GM23338 (cell line): ENCODE results near the gene NGEF. TPM values are rescaled to one million over a fixed set of nuclear protein-coding genes. Genes with fewer than 3 reads are reported as not detected.

Source experiments
- ATAC-seq: fragments of 200-7000 bp; cut with Tn5 transposase; 3 replicates; pipeline ENCODE4 v1.9.1; 2020
- DNase-seq: peaks from one replicate; pipeline ENCODE4 v3.0.0-alpha.2; 2015; ENCODE audit warnings: low spot score
- H2AFZ ChIP-seq: fragments of 200-600 bp; sonication (generic); 2 replicates; pipeline ENCODE4 v1.8.0; 2016; ENCODE audit warnings: antibody characterized with exemption, mild to moderate bottlenecking, moderate library complexity
- H3F3A ChIP-seq: fragments of 200-600 bp; sonication (generic); replicated peaks from 2 replicates; pipeline ENCODE4 v1.8.0; 2017; ENCODE audit warnings: antibody characterized with exemption, mixed run types, low read depth
- H3K27ac ChIP-seq: fragments of 200-600 bp; sonication (generic); 2 replicates; pipeline ENCODE4 v1.6.1; 2016; ENCODE audit warnings: low read depth
- H3K27me3 ChIP-seq: fragments of 200-600 bp; sonication (generic); 2 replicates; pipeline ENCODE4 v1.8.0; 2016; ENCODE audit warnings: mild to moderate bottlenecking, mixed run types, moderate library complexity; ENCODE audit not compliant: insufficient read depth
- H3K36me3 ChIP-seq: fragments of 200-600 bp; sonication (generic); 2 replicates; pipeline ENCODE4 v1.8.0; 2016; ENCODE audit warnings: mild to moderate bottlenecking; ENCODE audit not compliant: insufficient read depth
- H3K4me1 ChIP-seq: fragments of 200-600 bp; sonication (generic); 2 replicates; pipeline ENCODE4 v1.8.0; 2016; ENCODE audit warnings: mild to moderate bottlenecking, moderate library complexity; ENCODE audit not compliant: insufficient read depth
- H3K4me2 ChIP-seq: fragments of 200-600 bp; sonication (generic); 2 replicates; pipeline ENCODE4 v1.7.1; 2017; ENCODE audit warnings: mixed run types
- H3K4me3 ChIP-seq: fragments of 200-600 bp; sonication (generic); 2 replicates; pipeline ENCODE4 v1.6.1; 2016; ENCODE audit warnings: mixed run types
- H3K79me2 ChIP-seq: fragments of 200-600 bp; sonication (generic); replicated peaks from 2 replicates; pipeline ENCODE4 v1.8.0; 2017; ENCODE audit warnings: mild to moderate bottlenecking; ENCODE audit not compliant: insufficient read depth
- H3K9me2 ChIP-seq: fragments of 200-600 bp; sonication (generic); 2 replicates; pipeline ENCODE4 v1.8.0; 2017; ENCODE audit not compliant: insufficient read depth
- H4K20me1 ChIP-seq: fragments of 200-600 bp; sonication (generic); replicated peaks from 2 replicates; pipeline ENCODE4 v1.8.0; 2017; ENCODE audit warnings: mild to moderate bottlenecking; ENCODE audit not compliant: insufficient read depth
- H3K27ac Mint-ChIP-seq: 2 replicates; pipeline ENCODE4 v1.8.0; 2020; ENCODE audit warnings: inconsistent platforms, mild to moderate bottlenecking, moderate library complexity, mixed read lengths
- H3K27me3 Mint-ChIP-seq: 3 replicates; pipeline ENCODE4 v1.8.0; 2022; ENCODE audit warnings: low read depth, mild to moderate bottlenecking, moderate library complexity, mixed read lengths, inconsistent platforms; ENCODE audit not compliant: insufficient read depth, poor library complexity
- H3K36me3 Mint-ChIP-seq: 3 replicates; pipeline ENCODE4 v1.8.0; 2021; ENCODE audit warnings: low read depth, mild to moderate bottlenecking, inconsistent platforms, moderate library complexity, mixed read lengths
- H3K4me1 Mint-ChIP-seq: 3 replicates; pipeline ENCODE4 v1.8.0; 2020; ENCODE audit warnings: mild to moderate bottlenecking, inconsistent platforms, mixed read lengths
- H3K4me3 Mint-ChIP-seq: 3 replicates; pipeline ENCODE4 v1.8.0; 2021; ENCODE audit warnings: moderate library complexity, mild to moderate bottlenecking, inconsistent platforms, mixed read lengths
- H3K9me3 Mint-ChIP-seq: 3 replicates; pipeline ENCODE4 v1.8.0; 2020; ENCODE audit warnings: moderate library complexity, mild to moderate bottlenecking, inconsistent platforms, mixed read lengths
- CREB1 ChIP-seq: fragments of 250-450 bp; sonication (Bioruptor Pico); IDR thresholded peaks from 2 replicates; pipeline ENCODE4 v1.5.0; 2020; ENCODE audit warnings: low read depth, mild to moderate bottlenecking, moderate library complexity
- CTCF ChIP-seq, 2 experiments: fragments of 200-600 bp in 1 of 2; sonication (generic) in 1 of 2; conservative IDR thresholded peaks; 2 replicates each; pipeline versions ENCODE4 v1.5.1 to v1.6.1; 2016 to 2017; ENCODE audit warnings: antibody characterized with exemption in 2 of 2, low read depth in 2 of 2, mild to moderate bottlenecking in 2 of 2, moderate library complexity in 1 of 2
- ETS1 ChIP-seq: IDR thresholded peaks from 2 replicates; pipeline ENCODE4 v1.6.1; 2016; ENCODE audit warnings: antibody characterized with exemption
- EZH2 ChIP-seq: fragments of 200-600 bp; sonication (generic); IDR thresholded peaks from one replicate; pipeline ENCODE4 v1.8.0; 2017; ENCODE audit warnings: antibody characterized with exemption, mild to moderate bottlenecking, low read depth; ENCODE audit not compliant: unreplicated experiment
- EZH2phosphoT487 ChIP-seq: fragments of 200-600 bp; sonication (generic); IDR thresholded peaks from one replicate; pipeline ENCODE4 v1.8.1; 2018; ENCODE audit warnings: antibody characterized with exemption; ENCODE audit not compliant: unreplicated experiment
- JUNB ChIP-seq: IDR thresholded peaks from one replicate; pipeline ENCODE4 v1.6.1; 2016; ENCODE audit warnings: antibody characterized with exemption; ENCODE audit not compliant: unreplicated experiment
- NANOG ChIP-seq: IDR thresholded peaks from 2 replicates; pipeline ENCODE4 v1.6.1; 2016; ENCODE audit warnings: antibody characterized with exemption, borderline replicate concordance
- POLR2AphosphoS5 ChIP-seq: IDR thresholded peaks from 2 replicates; pipeline ENCODE4 v1.6.1; 2016; ENCODE audit warnings: antibody characterized with exemption, low read depth
- REST ChIP-seq: IDR thresholded peaks from one replicate; pipeline ENCODE4 v1.6.1; 2018; ENCODE audit warnings: antibody characterized with exemption; ENCODE audit not compliant: unreplicated experiment
- STAT1 ChIP-seq: IDR thresholded peaks from one replicate; pipeline ENCODE4 v1.6.1; 2016; ENCODE audit warnings: antibody characterized with exemption; ENCODE audit not compliant: unreplicated experiment
- ZNF114 ChIP-seq: fragments of 250-450 bp; sonication (Bioruptor Pico); IDR thresholded peaks from 2 replicates; pipeline ENCODE4 v1.5.0; 2020; ENCODE audit warnings: mild to moderate bottlenecking, moderate library complexity
- ZNF331 ChIP-seq: fragments of 250-450 bp; sonication (Bioruptor Pico); IDR thresholded peaks from 2 replicates; pipeline ENCODE4 v1.5.0; 2020; ENCODE audit warnings: low read depth, mild to moderate bottlenecking, moderate library complexity
- polyA plus RNA-seq: library from polyadenylated mRNA; unstranded; fragments of >200 nt; fragmentation: Nextera tagmentation; extraction: Ambion mirVana; gene quantifications from 2 replicates; pipeline ENCODE4 v1.2.1, GENCODE V29; 2016
- total RNA-seq: library from RNA; depleted of rRNA; stranded (reverse); fragments of >200 nt; shearing (Covaris generic); gene quantifications from 2 replicates; pipeline ENCODE4 v1.2.3, GENCODE V29; 2014

Gene NGEF
- total and polyA plus RNA-seq, 2 experiments from 2014 or later: 1.8 to 5.4 TPM

- H3K4me1 ChIP-seq: no peaks in the 10 kb centered on the region
- DNase-seq: no peak
- H3K4me2 ChIP-seq: no peak overlapping the region
- H3K9me2 ChIP-seq: no peaks in the 10 kb centered on the region
- H2AFZ ChIP-seq: no peak overlapping the region
- Mint-ChIP-seq H3K27me3 (peaks cover 23% of the 10 kb centered on the region), H3K4me1 (peaks cover 12% of the 10 kb centered on the region), H3K27ac (no peak overlapping the region), H3K36me3 (no peaks in the 10 kb centered on the region), H3K4me3 (no peak overlapping the region), H3K9me3 (no peaks in the 10 kb centered on the region)
- no peaks in the 10 kb centered on the region for H3F3A ChIP-seq
- H3K4me3 ChIP-seq: no peak overlapping the region
- no peaks in the 10 kb centered on the region for H3K36me3 ChIP-seq
- peaks cover 7% of the 10 kb centered on the region for H3K27me3 ChIP-seq
- no peaks in the 10 kb centered on the region for H3K79me2 ChIP-seq
- H3K27ac ChIP-seq: no peak overlapping the region
- TF ChIP-seq POLR2AphosphoS5: no peak
- TF ChIP-seq ZNF114: no peak
- no peak for TF ChIP-seq EZH2phosphoT487
- no peak for TF ChIP-seq CREB1 (CRISPR knock-in tag)
- H4K20me1 ChIP-seq: 0 out of 2 replicates have a peak, but pooled peaks cover 5% of the 10 kb centered on the region
- ATAC-seq: no peak
These were observed 141.6 kb downstream of the NGEF start for GRCh38 chr2:232871418-232871834.

GRCh38 chr2:232870766-232871371, 142.2 kb downstream of the NGEF start:
- no peak for DNase-seq
- peaks cover 7% of the 10 kb centered on the region for H3K27me3 ChIP-seq
- no peak overlapping the region for H3K4me2 ChIP-seq
- no peaks in the 10 kb centered on the region for H3K9me2 ChIP-seq
- H3K79me2 ChIP-seq: no peaks in the 10 kb centered on the region
- Mint-ChIP-seq H3K27ac (no peak overlapping the region), H3K36me3 (no peaks in the 10 kb centered on the region), H3K4me3 (no peak overlapping the region), H3K9me3 (no peaks in the 10 kb centered on the region), H3K27me3 (peaks cover 23% of the 10 kb centered on the region), H3K4me1 (peaks cover 12% of the 10 kb centered on the region)
- no peaks in the 10 kb centered on the region for H3K4me1 ChIP-seq
- H3F3A ChIP-seq: no peaks in the 10 kb centered on the region
- H3K4me3 ChIP-seq: no peak overlapping the region
- H4K20me1 ChIP-seq: peaks cover 5% of the 10 kb centered on the region; the same call in 1 of the 2 replicates
- no peak for ATAC-seq
- no peaks in the 10 kb centered on the region for H3K36me3 ChIP-seq
- H2AFZ ChIP-seq: no peak overlapping the region
- H3K27ac ChIP-seq: no peak overlapping the region
- TF ChIP-seq NANOG (no peak), CTCF (conservative IDR thresholded peaks at IDR 0.05; ENCODE audit: low read depth in 2 of 2) (no peak), EZH2phosphoT487 (no peak), POLR2AphosphoS5 (no peak), JUNB (no peak), EZH2 (no peak), CREB1 (CRISPR knock-in tag) (no peak), ZNF331 (CRISPR knock-in tag) (no peak), REST (no peak), ZNF114 (no peak), STAT1 (no peak), ETS1 (no peak)
